ENCODE data around the gene IPO11.

Gene IPO11

GRCh38 chr5:62568800-62569432, 156.4 kb downstream of the IPO11 start:
- DNase-seq = no peak

GRCh38 chr5:62569470-62569869, 156.9 kb downstream of the IPO11 start:
- no peak for DNase-seq

- DNase-seq = no peak
Measured at GRCh38 chr5:62572918-62573514, 160.5 kb downstream of the IPO11 start.

GRCh38 chr5:62574599-62574998, 162.0 kb downstream of the IPO11 start:
- DNase-seq = no peak

GRCh38 chr5:62575066-62575465, 162.5 kb downstream of the IPO11 start:
- no peak for DNase-seq

- no peak for DNase-seq
Measured at GRCh38 chr5:62575489-62575888, 162.9 kb downstream of the IPO11 start.

GRCh38 chr5:62576570-62577170, 164.1 kb downstream of the IPO11 start:
- no peak for DNase-seq

GRCh38 chr5:62577488-62577887, 164.9 kb downstream of the IPO11 start:
- DNase-seq = no peak

GRCh38 chr5:62578540-62578939, 166.0 kb downstream of the IPO11 start, which contains the start of gene LRRC70:
LRRC70 (plus strand) TSS chr5:62578819; CDS start chr5:62579439, 620 bp downstream.
- no peak for DNase-seq

GRCh38 chr5:62579761-62580160, 167.2 kb downstream of the IPO11 start:
- DNase-seq = no peak

GRCh38 chr5:62581836-62582597, 169.5 kb downstream of the IPO11 start:
- no peak for DNase-seq

- DNase-seq = no peak
Measured at GRCh38 chr5:62584391-62584790, 171.8 kb downstream of the IPO11 start.

- no peak for DNase-seq
Measured at GRCh38 chr5:62585306-62585705, 172.7 kb downstream of the IPO11 start.

- DNase-seq = no peak
Measured at GRCh38 chr5:62585751-62586150, 173.2 kb downstream of the IPO11 start.

- DNase-seq = no peak
Measured at GRCh38 chr5:62587737-62588136, 175.2 kb downstream of the IPO11 start.

- no peak for DNase-seq
Measured at GRCh38 chr5:62588668-62589067, 176.1 kb downstream of the IPO11 start.

- no peak for DNase-seq
Measured at GRCh38 chr5:62589504-62589903, 176.9 kb downstream of the IPO11 start.

- DNase-seq = no peak
Measured at GRCh38 chr5:62590387-62590786, 177.8 kb downstream of the IPO11 start.

GRCh38 chr5:62592558-62592957, 180.0 kb downstream of the IPO11 start:
- no peak for DNase-seq

GRCh38 chr5:62593331-62593730, 180.8 kb downstream of the IPO11 start:
- no peak for DNase-seq

- DNase-seq = no peak
Measured at GRCh38 chr5:62594364-62594984, 181.9 kb downstream of the IPO11 start.

GRCh38 chr5:62596096-62596495, 183.5 kb downstream of the IPO11 start:
- DNase-seq = no peak

Measured in nucleus accumbens (tissue), 56 donors.